GM19328 (cell line): Measurements from ENCODE around the gene ANTXR1.

ENCODE experiments used
- ATAC-seq: cut with Tn5 transposase; IDR thresholded peaks from one replicate; pipeline ENCODE4 v1.9.1; 2021; ENCODE audit warnings: mild to moderate bottlenecking, moderate library complexity; ENCODE audit not compliant: unreplicated experiment

ANTXR1 gene

GRCh38 chr2:69298862-69299261 is 285.9 kb downstream of the ANTXR1 start:
- ATAC-seq = no peak
